ENCODE measurements around the gene NT5E.

Gene NT5E

GRCh38 chr6:85422996-85423395, 26.9 kb upstream of the NT5E start:
- DNase-seq = no peak

GRCh38 chr6:85424981-85425380, 24.9 kb upstream of the NT5E start:
- no peak for DNase-seq

- no peak for DNase-seq
These were observed 23.9 kb upstream of the NT5E start for GRCh38 chr6:85425997-85426396.

- DNase-seq = no peak
These were observed 21.4 kb upstream of the NT5E start for GRCh38 chr6:85428486-85428885.

- DNase-seq = no peak
These were observed 20.5 kb upstream of the NT5E start for GRCh38 chr6:85429346-85429745.

GRCh38 chr6:85431271-85431670, 18.6 kb upstream of the NT5E start:
- DNase-seq = no peak

GRCh38 chr6:85432554-85432953, 17.3 kb upstream of the NT5E start:
- DNase-seq = no peak

- DNase-seq = no peak
These were observed 14.0 kb upstream of the NT5E start for GRCh38 chr6:85435851-85436250.

GRCh38 chr6:85436411-85436810, 13.5 kb upstream of the NT5E start:
- no peak for DNase-seq

GRCh38 chr6:85436939-85437495, 12.9 kb upstream of the NT5E start:
- DNase-seq = no peak

- DNase-seq = no peak
These were observed 6.3 kb upstream of the NT5E start for GRCh38 chr6:85443349-85444117.

GRCh38 chr6:85449388-85449817, 480 bp upstream of the NT5E start:
- DNase-seq = no peak

- DNase-seq = no peak
These were observed 1.9 kb downstream of the NT5E start for GRCh38 chr6:85451565-85452306.

GRCh38 chr6:85452441-85452881, 2.6 kb downstream of the NT5E start:
- DNase-seq = no peak

- no peak for DNase-seq
These were observed 3.2 kb downstream of the NT5E start for GRCh38 chr6:85453052-85453451.

- no peak for DNase-seq
These were observed 3.6 kb downstream of the NT5E start for GRCh38 chr6:85453490-85453889.

GRCh38 chr6:85455471-85456026, 5.7 kb downstream of the NT5E start:
- DNase-seq = no peak

GRCh38 chr6:85456782-85457181, 6.9 kb downstream of the NT5E start:
- no peak for DNase-seq

- DNase-seq = no peak
These were observed 8.3 kb downstream of the NT5E start for GRCh38 chr6:85458184-85458583.

- DNase-seq = no peak
These were observed 8.9 kb downstream of the NT5E start for GRCh38 chr6:85458782-85459181.

- no peak for DNase-seq
These were observed 9.5 kb downstream of the NT5E start for GRCh38 chr6:85459224-85459901.

GRCh38 chr6:85460154-85460920, 10.5 kb downstream of the NT5E start:
- no peak for DNase-seq
